Astrocyte (in vitro differentiated cells and primary cell): Measurements from ENCODE around the gene PAX3. TPM values are rescaled to one million over a fixed set of nuclear protein-coding genes. Genes with fewer than 3 reads are reported as not detected.

ENCODE experiments used
- DNase-seq: peaks from one replicate; pipeline ENCODE4 v3.0.0-alpha.2; 2010; ENCODE audit warnings: low read depth
- FAIRE-seq: peaks from 2 replicates; lab custom pipeline; 2011; peaks lifted over from hg19 to GRCh38; lab: Jason Lieb, UNC
- H2AFZ ChIP-seq: 2 replicates; pipeline ENCODE4 v1.6.0; 2012; ENCODE audit warnings: low read depth, low read length, inconsistent platforms
- H3K27ac ChIP-seq: 2 replicates; pipeline ENCODE4 v1.5.1; 2011; ENCODE audit warnings: low read depth, low read length, inconsistent platforms
- H3K27me3 ChIP-seq: 2 replicates; pipeline ENCODE4 v1.6.0; 2011; ENCODE audit warnings: low read length, inconsistent platforms; ENCODE audit not compliant: insufficient read depth
- H3K36me3 ChIP-seq: 2 replicates; pipeline ENCODE4 v1.5.1; 2011; ENCODE audit warnings: low read length, inconsistent platforms; ENCODE audit not compliant: insufficient read depth
- H3K4me1 ChIP-seq: 2 replicates; pipeline ENCODE4 v1.5.1; 2011; ENCODE audit warnings: low read length, inconsistent platforms; ENCODE audit not compliant: insufficient read depth
- H3K4me2 ChIP-seq: 2 replicates; pipeline ENCODE4 v1.6.0; 2012; ENCODE audit warnings: low read length, inconsistent platforms
- H3K4me3 ChIP-seq: 2 replicates; pipeline ENCODE4 v1.5.1; 2011; ENCODE audit warnings: low read depth, mild to moderate bottlenecking, low read length, inconsistent platforms; ENCODE audit not compliant: insufficient read depth
- H3K79me2 ChIP-seq: 2 replicates; pipeline ENCODE4 v1.6.0; 2012; ENCODE audit warnings: mild to moderate bottlenecking, low read length, inconsistent platforms; ENCODE audit not compliant: insufficient read depth
- H3K9ac ChIP-seq: 2 replicates; pipeline ENCODE4 v1.6.0; 2012; ENCODE audit warnings: mild to moderate bottlenecking, low read length, inconsistent platforms
- H3K9me3 ChIP-seq: 2 replicates; pipeline ENCODE4 v1.5.1; 2012; ENCODE audit warnings: low read depth, mild to moderate bottlenecking, low read length, inconsistent platforms; ENCODE audit not compliant: insufficient read depth
- H4K20me1 ChIP-seq: 2 replicates; pipeline ENCODE4 v1.6.0; 2012; ENCODE audit warnings: low read length, inconsistent platforms; ENCODE audit not compliant: insufficient read depth
- H3K27ac Mint-ChIP-seq: one replicate; pipeline ENCODE4 v1.8.0; 2021; ENCODE audit warnings: mild to moderate bottlenecking, mixed read lengths; ENCODE audit not compliant: unreplicated experiment
- H3K27me3 Mint-ChIP-seq: one replicate; pipeline ENCODE4 v1.8.0; 2021; ENCODE audit warnings: low read depth, mixed read lengths; ENCODE audit not compliant: unreplicated experiment
- H3K36me3 Mint-ChIP-seq: one replicate; pipeline ENCODE4 v1.8.0; 2021; ENCODE audit warnings: low read depth, mixed read lengths; ENCODE audit not compliant: unreplicated experiment
- H3K4me1 Mint-ChIP-seq: one replicate; pipeline ENCODE4 v1.8.0; 2021; ENCODE audit warnings: low read depth, mixed read lengths; ENCODE audit not compliant: unreplicated experiment
- H3K4me3 Mint-ChIP-seq: one replicate; pipeline ENCODE4 v1.8.0; 2021; ENCODE audit warnings: mild to moderate bottlenecking, moderate library complexity, mixed read lengths; ENCODE audit not compliant: unreplicated experiment
- H3K9me3 Mint-ChIP-seq: one replicate; pipeline ENCODE4 v1.8.0; 2021; ENCODE audit warnings: mild to moderate bottlenecking, mixed read lengths; ENCODE audit not compliant: unreplicated experiment
- EZH2 ChIP-seq: IDR thresholded peaks from 2 replicates; pipeline ENCODE4 v1.6.1; 2012; ENCODE audit warnings: mild to moderate bottlenecking, low read length, inconsistent platforms; ENCODE audit not compliant: insufficient read depth
- total RNA-seq: library from RNA; stranded (reverse); gene quantifications from 2 replicates; pipeline ENCODE4 v1.2.1, GENCODE V29; 2021
- TF ChIP-seq, protein P1 (sequence below): IDR thresholded peaks from 2 replicates; pipeline ENCODE4 v1.5.1; 2011; ENCODE audit warnings: low read depth, mild to moderate bottlenecking, inconsistent platforms, low read length, moderate library complexity; ENCODE audit not compliant: insufficient read depth

The PAX3 gene
- total RNA-seq, 1 donor from 2014 or later: not detected

DNA sequence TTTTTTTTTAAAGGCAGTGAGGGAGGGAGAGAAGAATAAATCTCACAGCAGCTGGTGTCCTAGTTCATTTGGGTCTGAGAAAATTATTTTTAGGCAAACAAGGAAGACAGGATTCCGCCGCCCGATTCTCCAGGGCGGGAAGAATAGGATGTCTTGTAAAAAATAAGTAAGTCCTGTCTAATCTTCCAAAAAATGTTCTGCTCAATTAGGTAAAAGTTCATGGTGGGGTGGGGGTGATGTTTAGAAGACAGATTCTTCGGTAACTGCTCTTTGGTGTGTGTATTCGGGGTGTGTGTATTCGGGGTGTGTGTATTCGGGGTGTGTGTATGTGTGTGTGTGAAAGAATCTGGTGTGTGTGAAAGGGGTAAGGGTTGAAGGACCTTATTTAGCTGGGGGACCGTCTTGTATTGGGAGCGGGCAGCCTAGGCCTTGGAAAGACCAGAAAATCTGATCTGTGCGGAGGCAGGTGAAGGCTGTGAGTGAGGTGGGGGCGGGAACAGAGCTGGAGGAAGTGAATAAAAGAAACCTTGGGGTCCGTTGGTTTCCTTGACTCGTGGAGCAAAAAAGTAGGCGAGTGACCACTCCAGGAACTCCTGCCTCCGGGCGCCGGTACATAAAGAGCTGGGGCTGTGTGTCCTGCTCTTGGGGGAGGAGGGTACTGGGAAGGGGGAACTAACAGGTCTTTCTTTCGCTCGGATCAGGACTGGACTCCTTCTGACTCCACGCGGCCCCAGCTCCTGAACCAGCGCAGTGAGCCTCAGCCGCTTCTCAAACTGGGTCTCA is 4.4 kb upstream of the PAX3 start:
- no peak overlapping the region for H3K4me3 Mint-ChIP-seq
- H3K36me3 Mint-ChIP-seq: peaks cover 6% of the 10 kb centered on the region
- DNase-seq (no peak), FAIRE-seq (no peak)
- Histone ChIP-seq H3K4me3 (no peak overlapping the region), H2AFZ (no peak overlapping the region), H3K4me1 (peaks cover 13% of the 10 kb centered on the region), H4K20me1 (no peaks in the 10 kb centered on the region), H3K27me3 (peaks cover 88% of the 10 kb centered on the region), H3K27ac (no peak overlapping the region), H3K4me2 (peak overlapping the region; percentile 30), H3K36me3 (no peaks in the 10 kb centered on the region), H3K79me2 (peaks cover 10% of the 10 kb centered on the region), H3K9ac (no peak overlapping the region), H3K9me3 (peaks cover 10% of the 10 kb centered on the region)
- TF ChIP-seq EZH2: no peak
- TF ChIP-seq, protein P1, sequence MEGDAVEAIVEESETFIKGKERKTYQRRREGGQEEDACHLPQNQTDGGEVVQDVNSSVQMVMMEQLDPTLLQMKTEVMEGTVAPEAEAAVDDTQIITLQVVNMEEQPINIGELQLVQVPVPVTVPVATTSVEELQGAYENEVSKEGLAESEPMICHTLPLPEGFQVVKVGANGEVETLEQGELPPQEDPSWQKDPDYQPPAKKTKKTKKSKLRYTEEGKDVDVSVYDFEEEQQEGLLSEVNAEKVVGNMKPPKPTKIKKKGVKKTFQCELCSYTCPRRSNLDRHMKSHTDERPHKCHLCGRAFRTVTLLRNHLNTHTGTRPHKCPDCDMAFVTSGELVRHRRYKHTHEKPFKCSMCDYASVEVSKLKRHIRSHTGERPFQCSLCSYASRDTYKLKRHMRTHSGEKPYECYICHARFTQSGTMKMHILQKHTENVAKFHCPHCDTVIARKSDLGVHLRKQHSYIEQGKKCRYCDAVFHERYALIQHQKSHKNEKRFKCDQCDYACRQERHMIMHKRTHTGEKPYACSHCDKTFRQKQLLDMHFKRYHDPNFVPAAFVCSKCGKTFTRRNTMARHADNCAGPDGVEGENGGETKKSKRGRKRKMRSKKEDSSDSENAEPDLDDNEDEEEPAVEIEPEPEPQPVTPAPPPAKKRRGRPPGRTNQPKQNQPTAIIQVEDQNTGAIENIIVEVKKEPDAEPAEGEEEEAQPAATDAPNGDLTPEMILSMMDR: no peak
- H3K27me3 Mint-ChIP-seq: peaks cover 93% of the 10 kb centered on the region
- H3K4me1 Mint-ChIP-seq: peaks cover 1% of the 10 kb centered on the region
- H3K27ac Mint-ChIP-seq: peak overlapping the region; percentile 77
- H3K9me3 Mint-ChIP-seq: peaks cover 47% of the 10 kb centered on the region

DNA sequence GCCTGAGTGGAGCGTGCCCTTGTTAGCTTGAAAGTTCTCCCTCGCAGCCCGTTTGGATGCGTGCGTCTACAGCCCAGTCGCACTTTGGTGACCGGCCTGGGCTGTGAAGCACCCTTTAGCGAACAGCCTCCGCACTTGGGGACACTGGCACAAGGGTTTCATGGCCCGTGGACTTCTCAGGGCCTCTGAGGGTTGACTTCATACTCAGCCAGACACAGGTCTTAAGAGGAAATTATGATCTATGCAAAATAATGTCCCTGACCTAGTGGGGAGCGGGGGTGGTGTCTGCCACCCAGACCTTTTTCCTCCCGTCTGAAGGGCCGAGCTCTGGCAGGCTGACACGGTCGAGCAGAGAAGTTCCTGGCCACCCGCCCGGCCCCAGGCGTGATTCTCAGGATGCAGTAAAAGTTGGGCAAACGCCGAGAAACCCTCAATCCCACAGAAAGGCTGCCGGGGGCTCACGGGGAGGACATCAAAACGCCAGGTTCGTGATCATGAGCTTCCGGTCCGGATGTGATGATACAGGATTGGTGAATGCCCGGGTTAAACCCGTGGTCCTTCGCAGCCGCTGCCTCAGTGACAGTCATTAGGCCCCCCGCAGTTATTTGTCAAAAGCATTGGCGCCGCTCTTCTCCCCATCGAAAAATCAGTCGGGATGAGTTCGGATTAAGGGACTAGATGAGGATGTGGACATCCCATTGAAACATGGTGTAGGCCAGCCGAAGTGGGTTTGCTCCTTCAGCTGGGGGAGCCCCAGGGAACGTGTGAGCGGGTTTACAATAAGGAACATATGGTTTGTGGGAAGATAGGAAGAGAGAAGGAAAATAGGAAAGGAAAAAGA is 3.6 kb upstream of the PAX3 start:
- Histone ChIP-seq H2AFZ (no peak overlapping the region), H3K27ac (no peak overlapping the region), H3K79me2 (peaks cover 18% of the 10 kb centered on the region), H3K4me1 (peaks cover 13% of the 10 kb centered on the region), H3K4me3 (no peak overlapping the region), H3K9ac (no peak overlapping the region), H3K4me2 (peak overlapping the region; percentile 87), H3K36me3 (no peaks in the 10 kb centered on the region), H3K27me3 (peaks cover 85% of the 10 kb centered on the region), H4K20me1 (peaks cover 3% of the 10 kb centered on the region), H3K9me3 (peaks cover 6% of the 10 kb centered on the region)
- H3K4me3 Mint-ChIP-seq: no peak overlapping the region
- peaks cover 5% of the 10 kb centered on the region for H3K36me3 Mint-ChIP-seq
- H3K27ac Mint-ChIP-seq: peak overlapping the region; percentile 66
- H3K4me1 Mint-ChIP-seq: peaks cover 1% of the 10 kb centered on the region
- no peak for DNase-seq
- peaks cover 93% of the 10 kb centered on the region for H3K27me3 Mint-ChIP-seq
- TF ChIP-seq, protein P1: no peak
- peak; percentile 89 for TF ChIP-seq EZH2
- no peak for FAIRE-seq
- H3K9me3 Mint-ChIP-seq: peaks cover 45% of the 10 kb centered on the region
